Erythroblast (primary cell): Measurements from ENCODE around the gene CAMKK2.
"Not testable (repeated sequence)": the region's sequence is repeated elsewhere in the genome, so short reads cannot be mapped to it uniquely, and the experiment has no call there.

Experiments
- DNase-seq, 2 experiments: peaks; one replicate each; lab custom pipeline; 2025; lab: John Stamatoyannopoulos, UW
- GATA1 ChIP-seq: IDR thresholded peaks from 2 replicates; pipeline ENCODE4 v1.6.1; 2011; ENCODE audit warnings: low read depth, mild to moderate bottlenecking, control low read depth, low read length, moderate library complexity
- POLR2A ChIP-seq: IDR thresholded peaks from 2 replicates; pipeline ENCODE4 v1.6.1; 2011; ENCODE audit warnings: mild to moderate bottlenecking, low read length

CAMKK2 gene

DNA sequence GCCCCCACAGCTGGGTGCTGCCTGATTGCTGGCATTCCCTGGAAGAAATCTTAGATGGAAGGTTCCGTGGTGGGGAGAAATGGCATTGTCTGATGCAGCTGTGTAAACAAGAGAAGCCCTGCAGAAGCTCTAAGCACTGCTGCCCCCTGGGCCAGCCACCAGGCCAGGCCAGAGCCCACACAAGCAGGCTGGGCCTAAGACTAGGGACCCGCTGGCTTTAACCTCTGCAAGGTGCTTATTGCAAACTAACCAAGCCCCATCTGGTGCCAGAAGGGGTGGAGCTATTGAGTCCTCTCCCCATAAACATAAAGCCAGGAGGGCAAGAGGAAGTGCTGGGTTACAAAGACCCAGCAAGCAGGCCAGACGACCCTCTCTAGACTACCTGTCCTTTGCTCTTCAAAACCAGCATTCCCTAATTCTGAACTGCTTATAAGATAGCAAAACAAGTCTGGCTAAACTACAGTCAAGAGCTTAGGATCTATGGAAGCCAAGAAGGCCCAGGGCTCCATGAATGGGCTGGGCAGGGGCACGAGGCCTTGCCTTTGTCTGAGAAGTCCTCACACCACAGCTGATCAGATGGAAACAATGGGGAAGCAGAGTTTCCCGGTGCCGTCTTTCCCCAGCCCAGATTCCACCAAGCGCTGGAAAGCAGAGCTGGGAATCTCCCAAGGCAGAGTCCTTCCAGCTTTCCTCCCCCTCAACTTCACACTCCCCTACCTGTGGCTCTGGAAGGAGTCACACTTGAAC lies 57.7 kb downstream of the CAMKK2 start:
- DNase-seq, result no peak
- no peak for TF ChIP-seq GATA1
- no peak for TF ChIP-seq POLR2A

DNA sequence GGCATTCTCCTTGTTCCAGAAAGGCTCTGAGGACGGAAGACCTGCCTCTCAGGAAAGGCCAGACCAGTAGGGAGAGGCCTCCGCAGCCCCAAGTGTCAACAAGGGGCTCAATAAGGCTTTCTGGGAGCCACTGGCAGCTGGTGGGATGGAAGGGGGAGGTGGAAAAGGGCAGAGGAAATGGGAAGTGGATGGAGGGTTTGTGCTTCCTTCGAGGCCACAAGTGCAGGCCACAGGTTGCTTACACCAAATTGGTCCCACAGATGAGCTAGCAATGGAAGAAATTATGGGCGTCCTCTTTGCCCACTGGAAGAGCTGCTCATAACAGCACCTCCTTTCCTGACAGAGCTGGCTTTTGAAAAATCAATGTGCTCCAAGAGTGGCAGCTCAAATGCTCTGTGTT lies 58.4 kb downstream of the CAMKK2 start:
- TF ChIP-seq POLR2A, result no peak
- TF ChIP-seq GATA1, result no peak
- no peak for DNase-seq

DNA sequence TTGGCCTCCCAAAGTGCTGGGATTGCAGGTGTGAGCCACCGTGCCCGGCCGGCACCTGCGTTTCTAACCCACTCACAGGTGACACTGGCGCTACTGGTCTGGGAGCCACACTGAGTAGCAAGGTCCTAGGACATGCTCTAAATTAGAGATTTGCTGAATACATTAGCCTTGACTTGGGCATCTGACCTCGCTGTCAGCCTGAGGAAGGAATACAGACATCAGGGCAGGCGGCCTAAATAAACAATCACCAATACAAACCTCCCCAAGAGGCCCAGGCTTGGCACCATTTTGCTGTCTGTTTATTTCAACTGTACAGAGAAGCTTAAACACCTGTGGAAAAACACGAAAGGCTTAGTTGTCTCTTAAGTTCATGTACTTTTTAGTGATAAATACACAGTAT lies 59.1 kb downstream of the CAMKK2 start:
- TF ChIP-seq POLR2A, result no peak
- no peak for TF ChIP-seq GATA1
- no peak for DNase-seq

DNA sequence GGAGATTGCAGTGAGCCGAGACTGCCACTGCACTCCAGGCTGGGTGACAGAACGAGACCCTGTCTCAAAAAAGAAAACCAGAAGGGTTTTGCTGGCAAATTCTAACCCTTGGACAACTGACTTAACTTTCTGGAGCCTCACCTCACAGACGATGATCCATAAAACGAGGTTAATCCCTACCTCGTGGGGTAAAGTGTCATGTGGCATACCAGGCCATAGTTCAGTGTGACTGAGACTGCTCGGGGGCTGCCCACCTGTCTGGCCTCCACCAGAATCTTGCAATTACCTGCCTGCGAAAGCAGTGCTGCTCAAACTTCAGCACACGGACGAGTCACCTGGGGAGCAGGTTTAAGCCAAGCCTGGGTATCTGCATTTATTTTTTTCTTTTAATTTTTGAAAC lies 59.7 kb downstream of the CAMKK2 start:
- DNase-seq, result no peak
- TF ChIP-seq GATA1, result no peak
- TF ChIP-seq POLR2A, result no peak

DNA sequence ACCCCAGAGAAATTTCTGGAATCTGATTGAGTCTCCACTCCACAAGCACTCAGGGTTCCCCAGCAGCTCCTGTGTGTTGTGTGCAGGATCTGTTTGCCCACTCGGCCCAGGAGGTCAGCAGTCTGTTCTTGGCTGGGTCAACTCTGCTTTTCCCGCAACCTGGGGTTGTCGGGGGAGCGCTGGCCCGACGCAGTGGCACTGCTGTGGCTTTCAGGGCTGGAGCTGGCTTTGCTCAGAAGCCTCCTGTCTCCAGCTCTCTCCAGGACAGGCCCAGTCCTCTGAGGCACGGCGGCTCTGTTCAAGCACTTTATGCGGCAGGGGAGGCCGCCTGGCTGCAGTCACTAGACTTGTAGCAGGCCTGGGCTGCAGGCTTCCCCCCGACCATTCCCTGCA lies 62.9 kb downstream of the CAMKK2 start:
- DNase-seq, result no peak
- no peak for TF ChIP-seq POLR2A
- no peak for TF ChIP-seq GATA1

DNA sequence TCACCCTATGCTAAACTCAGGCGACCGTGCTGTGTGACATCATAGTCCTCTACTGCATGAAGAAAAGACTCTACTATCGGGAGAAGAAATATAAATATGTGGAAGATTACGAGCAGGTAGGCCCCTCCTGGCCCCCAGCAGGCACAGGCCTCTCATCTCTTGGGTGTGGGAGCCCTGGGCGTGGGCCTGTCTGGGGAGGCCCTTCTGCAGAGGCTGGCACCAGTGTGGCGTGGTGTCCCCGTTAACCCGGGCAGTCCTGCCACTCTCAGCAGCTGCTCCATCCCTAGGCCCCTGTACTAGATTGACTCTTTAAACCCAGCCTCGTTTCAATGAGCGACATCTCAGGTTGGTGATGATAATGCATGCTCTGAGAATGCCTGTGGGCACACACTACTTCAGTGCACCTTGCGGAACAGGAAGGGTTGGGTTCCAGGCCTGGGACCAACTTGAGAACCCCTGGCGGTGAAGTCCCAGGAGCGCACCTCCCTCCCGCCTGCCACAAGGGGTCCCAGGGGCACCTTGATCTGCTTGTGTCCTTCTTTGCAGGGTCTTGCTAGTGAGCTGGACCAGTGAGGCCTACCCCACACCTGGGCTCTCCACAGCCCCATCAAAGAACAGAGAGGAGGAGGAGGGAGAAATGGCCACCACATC lies 63.4 kb downstream of the CAMKK2 start:
- no peak for DNase-seq
- TF ChIP-seq POLR2A (no peak), GATA1 (no peak)

DNA sequence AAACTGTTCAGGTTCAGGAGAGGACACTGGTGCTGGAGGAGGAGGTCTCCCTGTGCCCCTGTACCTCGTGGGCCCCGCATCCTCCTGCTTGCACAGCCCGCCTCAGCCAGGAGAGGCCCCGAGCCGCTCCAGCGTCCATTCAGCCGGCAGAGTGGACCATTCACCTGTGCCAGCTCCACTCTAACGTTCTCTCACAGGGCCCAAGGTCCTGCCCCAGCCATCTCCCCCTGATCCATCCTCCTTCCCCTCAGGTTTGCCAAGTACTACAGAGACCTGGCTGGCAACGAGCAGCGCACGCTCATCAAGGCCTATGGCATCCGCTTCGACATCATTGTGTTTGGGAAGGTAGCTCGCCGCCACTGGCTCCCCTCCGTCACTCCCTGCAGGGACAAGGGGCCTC lies 64.3 kb downstream of the CAMKK2 start:
- no peak for DNase-seq
- TF ChIP-seq POLR2A (no peak), GATA1 (no peak)

DNA sequence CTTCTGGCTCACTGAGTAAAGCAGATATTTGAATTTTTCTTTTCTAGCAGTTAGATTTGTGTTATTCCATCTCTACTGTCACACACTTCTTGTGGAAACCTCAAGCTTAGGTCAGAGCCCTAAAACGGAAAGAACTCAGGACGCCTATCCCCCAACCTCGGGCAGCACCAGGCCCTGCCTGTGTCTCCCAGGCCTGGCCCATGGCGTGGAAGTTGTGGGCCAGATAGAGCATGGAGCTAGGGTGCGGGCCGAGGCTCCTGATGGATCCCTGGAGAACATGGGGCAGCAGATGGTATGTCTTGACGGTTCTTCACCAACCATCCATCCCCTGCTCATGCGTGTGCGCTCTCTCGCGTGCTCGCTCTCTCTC lies 66.0 kb downstream of the CAMKK2 start:
- TF ChIP-seq GATA1 (no peak), POLR2A (no peak)
- no peak for DNase-seq

DNA sequence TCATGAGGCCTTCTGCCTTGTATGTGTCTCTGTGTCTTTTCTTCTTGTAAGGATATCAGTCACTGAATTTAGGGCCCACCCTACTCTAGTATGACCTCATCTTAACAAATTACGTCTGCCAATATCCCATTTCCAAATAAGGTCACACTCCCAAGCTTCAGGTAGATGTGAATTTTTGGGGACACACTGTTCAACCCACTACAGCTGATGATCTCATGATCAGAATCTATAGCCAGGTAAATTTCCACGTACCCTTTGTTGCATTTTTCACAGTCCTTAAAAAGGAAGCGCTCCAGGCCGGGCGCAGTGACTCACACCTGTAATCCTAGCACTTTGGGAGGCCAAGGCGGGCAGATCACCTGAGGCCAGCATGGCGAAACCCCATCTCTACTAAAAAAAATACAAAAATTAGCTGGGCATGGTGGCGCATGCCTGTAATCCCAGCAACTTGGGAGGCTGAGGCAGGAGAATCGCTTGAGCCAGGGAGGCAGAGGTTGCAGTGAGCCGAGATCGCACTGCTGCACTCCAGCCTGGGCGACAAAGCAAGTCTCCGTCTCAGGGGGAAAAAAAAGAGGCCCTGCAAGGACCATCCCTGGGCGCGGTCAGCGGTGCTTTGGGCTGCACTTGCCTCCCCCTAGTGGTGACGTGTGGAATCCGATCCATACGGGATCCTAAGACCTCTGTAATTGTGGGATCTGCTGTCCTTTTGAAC lies 66.5 kb downstream of the CAMKK2 start:
- peak; percentile 83 to 91 for DNase-seq

DNA sequence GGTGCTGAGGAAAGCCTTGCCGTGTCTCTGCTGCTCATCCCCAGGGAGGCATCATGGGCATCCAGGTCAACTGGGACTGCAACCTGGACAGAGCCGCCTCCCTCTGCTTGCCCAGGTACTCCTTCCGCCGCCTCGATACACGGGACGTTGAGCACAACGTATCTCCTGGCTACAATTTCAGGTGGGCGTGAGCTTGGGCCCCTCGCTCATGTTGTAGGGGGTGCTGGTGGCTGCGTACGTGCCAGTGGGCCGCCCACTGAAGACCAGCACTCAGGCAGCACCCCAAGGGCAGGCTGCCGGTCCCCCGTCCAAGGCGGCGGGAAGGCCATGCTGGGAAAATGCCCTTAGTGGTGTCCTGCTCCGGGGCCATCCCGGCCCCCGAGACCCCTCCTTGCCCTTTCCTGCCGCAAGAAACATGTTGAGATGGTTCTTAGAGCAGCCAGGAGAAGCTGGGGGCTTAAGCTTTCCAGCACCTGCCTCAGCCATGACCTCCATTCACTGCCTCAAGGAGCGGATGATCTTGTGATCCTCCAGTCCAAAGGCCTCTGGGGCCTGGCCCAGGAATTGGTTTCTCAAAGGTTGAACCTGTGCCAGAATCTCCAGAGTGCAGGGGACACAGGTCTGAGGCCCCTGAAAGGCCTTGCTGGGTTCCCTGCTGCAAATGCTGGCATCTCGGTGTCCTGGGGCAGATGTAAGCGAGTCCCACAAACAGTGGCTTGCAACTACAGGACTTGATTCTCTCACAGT lies 67.4 kb downstream of the CAMKK2 start:
- no peak for TF ChIP-seq POLR2A
- no peak for TF ChIP-seq GATA1
- DNase-seq, result no peak

DNA sequence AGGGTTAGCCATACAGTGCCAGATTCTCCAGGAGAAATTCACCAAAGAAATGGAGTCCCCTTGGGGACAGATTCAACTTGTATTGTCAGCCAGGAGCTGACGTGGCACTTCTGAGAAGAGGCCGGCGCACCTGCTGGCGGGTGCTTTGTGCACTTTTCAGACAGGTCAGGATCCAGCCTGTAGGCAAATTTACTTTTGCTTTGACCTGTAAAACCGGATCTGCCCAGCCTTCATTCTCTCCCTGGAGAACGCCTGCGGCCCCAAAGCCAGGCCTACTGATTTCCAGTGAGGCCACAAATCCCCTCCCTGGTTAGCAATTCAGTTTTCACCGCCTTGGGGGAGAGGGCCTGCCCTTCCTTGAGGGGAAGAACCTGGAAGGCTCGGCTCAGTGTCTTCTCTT lies 69.2 kb downstream of the CAMKK2 start:
- no peak for TF ChIP-seq GATA1
- no peak for TF ChIP-seq POLR2A

DNA sequence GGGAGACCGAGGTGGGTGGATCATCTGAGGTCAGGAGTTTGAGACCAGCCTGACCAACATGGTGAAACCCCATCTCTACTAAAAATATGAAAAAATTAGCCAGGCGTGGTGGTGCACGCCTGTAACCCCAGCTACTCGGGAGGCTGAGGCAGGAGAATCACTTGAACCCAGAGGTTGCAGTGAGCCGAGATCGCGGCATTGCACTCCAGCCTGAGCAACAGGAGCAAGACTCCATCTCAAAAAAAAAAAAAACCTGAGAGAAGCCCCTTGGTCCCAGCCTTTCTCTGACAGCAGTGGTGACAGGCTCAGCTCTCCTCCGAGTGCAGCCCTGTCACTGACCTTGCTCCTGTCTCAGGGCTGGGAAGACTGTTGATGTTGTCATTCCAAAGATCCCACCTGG lies 69.6 kb downstream of the CAMKK2 start:
- not testable (repeated sequence) for DNase-seq

More for the DNA sequence above, 69.2 kb downstream of the CAMKK2 start:
- no peak for DNase-seq

DNA sequence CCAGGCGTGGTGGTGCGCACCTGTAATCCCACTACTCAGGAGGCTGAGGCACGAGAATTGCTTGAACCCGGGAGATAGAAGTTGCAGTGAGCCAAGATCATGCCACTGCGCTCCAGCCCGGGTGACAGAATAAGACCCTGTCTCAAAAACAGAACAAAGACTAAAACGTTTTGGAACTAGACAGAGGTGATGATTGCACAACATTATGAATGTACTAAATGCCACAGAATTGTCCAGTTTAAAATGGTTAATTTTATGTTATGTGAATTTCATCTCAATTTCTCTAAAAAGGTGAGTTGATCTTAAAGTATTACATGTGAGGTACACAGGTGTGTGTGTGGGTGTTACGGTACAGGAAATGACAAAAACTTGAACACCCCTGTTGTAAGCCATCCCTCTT lies 70.1 kb downstream of the CAMKK2 start:
- DNase-seq, result no peak
- no peak for TF ChIP-seq GATA1
- no peak for TF ChIP-seq POLR2A

DNA sequence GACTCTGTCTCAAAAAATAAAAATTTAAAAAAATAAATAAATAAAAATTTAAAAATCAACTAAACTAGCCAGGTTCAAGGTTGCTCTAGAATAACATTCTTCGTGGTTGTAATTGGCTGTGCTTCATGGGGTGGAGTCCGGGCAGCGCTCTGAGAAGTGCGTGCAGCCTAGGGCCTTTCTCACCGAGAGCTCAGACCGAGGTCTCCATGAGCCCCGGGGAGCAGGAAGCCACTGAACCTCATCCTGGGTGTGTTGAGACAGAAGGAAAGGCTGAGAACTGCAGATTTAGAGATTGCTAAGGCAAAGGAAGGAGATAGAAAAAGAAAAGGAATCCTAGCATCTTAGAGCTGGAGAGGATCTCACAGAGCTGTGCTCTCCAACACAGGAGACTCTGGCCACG lies 71.9 kb downstream of the CAMKK2 start:
- no peak for DNase-seq
- no peak for TF ChIP-seq POLR2A
- no peak for TF ChIP-seq GATA1
